HepG2 (cell line): Measurements from ENCODE around the gene CCDC183. TPM values are rescaled to one million over a fixed set of nuclear protein-coding genes. Genes with fewer than 3 reads are reported as not detected.

Experiments
- ARID5B ChIP-seq: IDR thresholded peaks from 2 replicates; pipeline ENCODE4 v1.4.0; 2020; ENCODE audit warnings: mild to moderate bottlenecking, missing genetic modification reagents
- CC2D1A ChIP-seq: sonication (generic); formaldehyde crosslinking; IDR thresholded peaks from 2 replicates; pipeline ENCODE4 v1.8.1; 2023; ENCODE audit warnings: mild to moderate bottlenecking, missing genetic modification reagents
- CREB1 ChIP-seq, 2 experiments: fragments of 450-650 bp in 1 of 2; IDR thresholded peaks; 2 replicates each; pipeline ENCODE4 v1.6.1; 2016 to 2017; ENCODE audit warnings: control low read depth in 1 of 2, mild to moderate bottlenecking in 1 of 2, missing compliant biosample characterization in 1 of 2, missing genetic modification characterization in 1 of 2
- HNRNPH1 ChIP-seq: fragments of 200-400 bp; formaldehyde crosslinking; optimal IDR thresholded peaks from 2 replicates; pipeline ENCODE3; 2017; ENCODE audit warnings: mild to moderate bottlenecking, low read depth, low read length
- PATZ1 ChIP-seq: sonication (generic); formaldehyde crosslinking; IDR thresholded peaks from 2 replicates; pipeline ENCODE4 v1.4.0; 2020; ENCODE audit warnings: missing genetic modification reagents
- ZBTB33 ChIP-seq: sonication (generic); formaldehyde crosslinking; IDR thresholded peaks from 2 replicates; pipeline ENCODE4 v1.4.0; 2020; ENCODE audit warnings: missing genetic modification reagents
- ZNF572 ChIP-seq: sonication (generic); formaldehyde crosslinking; IDR thresholded peaks from 2 replicates; pipeline ENCODE4 v1.5.1; 2020; ENCODE audit warnings: mild to moderate bottlenecking, missing genetic modification reagents
- ZSCAN25 ChIP-seq: sonication (generic); formaldehyde crosslinking; IDR thresholded peaks from 2 replicates; pipeline ENCODE4 v1.8.0; 2022; ENCODE audit warnings: mild to moderate bottlenecking, missing genetic modification reagents
- polyA plus RNA-seq, 8 experiments: library from polyadenylated mRNA; depleted of rRNA in 3 of 8; stranded (reverse) in 7 of 8; unstranded in 1 of 8; fragments of >200 nt; fragmentation: Illumina TruSeq in 4 of 8; extraction: Trizol in 4 of 8; gene quantifications; 2 replicates each; pipeline versions ENCODE4 v1.2.1 to v1.2.3, GENCODE V29; 2011 to 2016; ENCODE audit warnings: low read depth in 4 of 8, missing spikeins in 1 of 8, mixed read lengths in 1 of 8; ENCODE audit not compliant: insufficient read depth in 1 of 8
- total RNA-seq, 5 experiments: library from RNA; depleted of rRNA; stranded (reverse); fragments of >200 nt; fragmentation: Illumina TruSeq; extraction: Trizol; gene quantifications; 2 replicates each; pipeline ENCODE4 v1.2.3, GENCODE V29; 2016; ENCODE audit warnings: low read depth in 1 of 5

Gene CCDC183
- total and polyA plus RNA-seq, 2 of the 13 experiments (the other 11 are each of a cell fraction or from before 2014, with no cell fraction given), result 5.0 to 66.4 TPM

- TF ChIP-seq HNRNPH1 (no peak), PATZ1 (no peak), ZNF572 (CRISPR knock-in tag) (no peak), CREB1 (IDR thresholded peaks at IDR 0.05) (no peak), CREB1 (CRISPR knock-in tag; IDR thresholded peaks at IDR 0.05) (no peak), ARID5B (CRISPR knock-in tag) (no peak), ZSCAN25 (CRISPR knock-in tag) (no peak), ZBTB33 (CRISPR knock-in tag) (no peak), CC2D1A (CRISPR knock-in tag) (no peak)
Measured at GRCh38 chr9:136748666-136749611, 47.2 kb upstream of the CCDC183 start (continued).
